ENCODE measurements around the gene PATL1. TPM values are rescaled to one million over a fixed set of nuclear protein-coding genes. Genes with fewer than 3 reads are reported as not detected.

The PATL1 gene
- polyA plus RNA-seq, 1 of the 3 experiments (the other 2 are of a cell fraction), result 20.5 TPM

DNA sequence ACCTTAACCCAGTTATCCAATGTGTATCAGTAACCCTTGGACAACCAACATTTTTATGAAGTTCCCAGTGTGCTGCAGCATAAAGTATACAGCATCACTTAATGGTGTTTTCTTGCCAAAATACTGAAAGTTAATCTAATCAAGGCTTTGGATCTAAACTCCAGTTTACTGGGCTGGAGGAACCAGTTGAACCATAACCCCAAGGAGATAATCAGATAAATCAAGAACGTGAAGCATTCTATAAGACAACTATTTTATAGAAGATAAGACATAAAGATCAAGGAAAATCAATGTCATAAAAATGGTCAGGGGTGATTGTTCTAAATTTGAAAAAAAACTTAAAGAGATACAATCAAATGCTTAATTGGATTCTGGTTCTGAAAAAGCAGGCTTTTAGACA, 51.0 kb downstream of the PATL1 start:
- ChIA-PET CTCF (no interaction called here), POLR2A (no interaction called here)
- TF ChIP-seq, protein P1, sequence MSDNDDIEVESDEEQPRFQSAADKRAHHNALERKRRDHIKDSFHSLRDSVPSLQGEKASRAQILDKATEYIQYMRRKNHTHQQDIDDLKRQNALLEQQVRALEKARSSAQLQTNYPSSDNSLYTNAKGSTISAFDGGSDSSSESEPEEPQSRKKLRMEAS (IDR thresholded peaks at IDR 0.05; ENCODE audit: low read depth), result no peak
- TF ChIP-seq, protein P2, sequence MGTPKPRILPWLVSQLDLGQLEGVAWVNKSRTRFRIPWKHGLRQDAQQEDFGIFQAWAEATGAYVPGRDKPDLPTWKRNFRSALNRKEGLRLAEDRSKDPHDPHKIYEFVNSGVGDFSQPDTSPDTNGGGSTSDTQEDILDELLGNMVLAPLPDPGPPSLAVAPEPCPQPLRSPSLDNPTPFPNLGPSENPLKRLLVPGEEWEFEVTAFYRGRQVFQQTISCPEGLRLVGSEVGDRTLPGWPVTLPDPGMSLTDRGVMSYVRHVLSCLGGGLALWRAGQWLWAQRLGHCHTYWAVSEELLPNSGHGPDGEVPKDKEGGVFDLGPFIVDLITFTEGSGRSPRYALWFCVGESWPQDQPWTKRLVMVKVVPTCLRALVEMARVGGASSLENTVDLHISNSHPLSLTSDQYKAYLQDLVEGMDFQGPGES (IDR thresholded peaks at IDR 0.05; ENCODE audit: low read depth, low read length), result no peak
- TF ChIP-seq, protein P3, sequence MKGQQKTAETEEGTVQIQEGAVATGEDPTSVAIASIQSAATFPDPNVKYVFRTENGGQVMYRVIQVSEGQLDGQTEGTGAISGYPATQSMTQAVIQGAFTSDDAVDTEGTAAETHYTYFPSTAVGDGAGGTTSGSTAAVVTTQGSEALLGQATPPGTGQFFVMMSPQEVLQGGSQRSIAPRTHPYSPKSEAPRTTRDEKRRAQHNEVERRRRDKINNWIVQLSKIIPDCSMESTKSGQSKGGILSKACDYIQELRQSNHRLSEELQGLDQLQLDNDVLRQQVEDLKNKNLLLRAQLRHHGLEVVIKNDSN (IDR thresholded peaks at IDR 0.05; ENCODE audit: borderline replicate concordance, low read depth), result no peak
- TF ChIP-seq NRF1 (IDR thresholded peaks at IDR 0.05; ENCODE audit: low read depth, low read length), result no peak
- TF ChIP-seq, protein P4, sequence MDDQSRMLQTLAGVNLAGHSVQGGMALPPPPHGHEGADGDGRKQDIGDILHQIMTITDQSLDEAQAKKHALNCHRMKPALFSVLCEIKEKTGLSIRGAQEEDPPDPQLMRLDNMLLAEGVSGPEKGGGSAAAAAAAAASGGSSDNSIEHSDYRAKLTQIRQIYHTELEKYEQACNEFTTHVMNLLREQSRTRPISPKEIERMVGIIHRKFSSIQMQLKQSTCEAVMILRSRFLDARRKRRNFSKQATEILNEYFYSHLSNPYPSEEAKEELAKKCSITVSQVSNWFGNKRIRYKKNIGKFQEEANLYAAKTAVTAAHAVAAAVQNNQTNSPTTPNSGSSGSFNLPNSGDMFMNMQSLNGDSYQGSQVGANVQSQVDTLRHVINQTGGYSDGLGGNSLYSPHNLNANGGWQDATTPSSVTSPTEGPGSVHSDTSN (IDR thresholded peaks at IDR 0.05), result no peak
- no peak for TF ChIP-seq RAD21 (IDR thresholded peaks at IDR 0.05; ENCODE audit: low read length)
- TF ChIP-seq MXI1 (IDR thresholded peaks at IDR 0.05; ENCODE audit: low read depth, low read length), result no peak
- no peak for TF ChIP-seq RFX5 (IDR thresholded peaks at IDR 0.05; ENCODE audit: low read length)
- TF ChIP-seq TCF12 (IDR thresholded peaks at IDR 0.05), result no peak
- no peak for TF ChIP-seq FOSL2 (IDR thresholded peaks at IDR 0.05; ENCODE audit: borderline replicate concordance, low read depth)
- no peak for TF ChIP-seq YY1 (IDR thresholded peaks at IDR 0.05; ENCODE audit: low read depth)
- no peak for TF ChIP-seq FOXM1 (IDR thresholded peaks at IDR 0.05; ENCODE audit: low read depth)
- no peak for TF ChIP-seq SIN3A (IDR thresholded peaks at IDR 0.05; ENCODE audit: borderline replicate concordance, low read depth, low read length)
- no peak for TF ChIP-seq SMC3 (IDR thresholded peaks at IDR 0.05; ENCODE audit: low read depth, low read length)
- 24% methylated on average over 1 of the region's 1 CpG for WGBS (ENCODE audit: low lambda C conversion rate)
- no peaks in the 10 kb centered on the region for H3K27me3 ChIP-seq (ENCODE audit: insufficient read depth)
- H3K36me3 ChIP-seq (replicated peaks in 1 of 2; ENCODE audit: control insufficient read depth in 1 of 2, insufficient read depth in 2 of 2, low read length in 1 of 2), result peaks cover 0 to 4% of the 10 kb centered on the region in 2 experiments
- H4K20me1 ChIP-seq (ENCODE audit: insufficient read depth), result peaks cover 22% of the 10 kb centered on the region
- DNase-seq, result no peak
- no peak overlapping the region; the same call in 1 of the 2 replicates for H3K9ac ChIP-seq
- no peaks in the 10 kb centered on the region for H3K9me2 ChIP-seq
- H3F3A ChIP-seq (replicated peaks; ENCODE audit: insufficient read depth), result no peaks in the 10 kb centered on the region
- H2AFZ ChIP-seq (ENCODE audit: low read depth), result peak overlapping the region; percentile 10; the same call in 1 of the 2 replicates
- peaks cover 12% of the 10 kb centered on the region in 2 experiments; a peak in 3 of 4 replicates for H3K4me1 ChIP-seq (ENCODE audit: control insufficient read depth in 1 of 2, insufficient read depth in 2 of 2, low read depth in 1 of 2, low read length in 1 of 2)
- H3K79me2 ChIP-seq (ENCODE audit: insufficient read depth), result peaks cover 23% of the 10 kb centered on the region
- H3K4me2 ChIP-seq, result no peak overlapping the region
- H3K9me3 ChIP-seq, result no peaks in the 10 kb centered on the region
- no peak overlapping the region for H3K27ac ChIP-seq (ENCODE audit: low read depth in 2 of 2, low read length in 1 of 2)
- no peak overlapping the region for H3K4me3 ChIP-seq (ENCODE audit: low read depth in 2 of 2, low read length in 1 of 2)

DNA sequence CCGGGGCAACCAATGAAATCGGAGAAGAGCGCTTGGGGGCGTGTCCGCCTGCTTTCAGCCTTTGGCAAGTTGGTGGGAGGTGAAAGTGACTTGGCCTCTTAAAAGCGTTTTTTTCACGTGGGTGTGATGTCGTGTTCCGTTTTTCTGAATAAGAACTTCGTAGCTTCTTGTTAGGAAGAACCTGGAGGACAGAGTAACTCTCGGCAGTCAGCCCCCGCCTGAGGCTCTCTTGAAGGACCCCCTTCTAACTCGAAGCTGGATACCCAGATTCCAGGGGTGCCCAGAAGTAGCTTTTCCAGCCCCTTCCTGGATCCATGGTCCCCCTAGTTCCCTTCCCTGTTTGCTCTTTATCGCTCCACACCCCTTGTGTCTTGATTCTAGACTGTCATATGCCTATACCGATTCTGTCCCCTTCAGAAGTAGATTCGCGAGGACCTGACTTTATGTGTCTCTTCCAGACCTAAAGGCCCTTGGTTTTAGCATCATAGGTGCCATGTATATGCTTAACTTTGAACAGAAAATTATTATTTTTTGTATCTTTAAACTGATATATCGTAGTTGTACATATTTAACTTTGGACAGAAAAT, 52.3 kb downstream of the PATL1 start:
- Histone ChIP-seq H3K4me3 (ENCODE audit: low read depth in 2 of 2, low read length in 1 of 2) (peak overlapping the region; percentile 59 to 61), H3K4me1 (ENCODE audit: control insufficient read depth in 1 of 2, insufficient read depth in 2 of 2, low read depth in 1 of 2, low read length in 1 of 2) (peaks cover 12 to 22% of the 10 kb centered on the region in 2 experiments; a peak in 3 of 4 replicates), H3K36me3 (replicated peaks in 1 of 2; ENCODE audit: control insufficient read depth in 1 of 2, insufficient read depth in 2 of 2, low read length in 1 of 2) (peaks cover under 1 to 13% of the 10 kb centered on the region in 2 experiments), H3K9ac (peak overlapping the region; percentile 58), H2AFZ (ENCODE audit: low read depth) (peak overlapping the region; percentile 92), H3K4me2 (peak overlapping the region; percentile 81), H3K79me2 (ENCODE audit: insufficient read depth) (peaks cover 37% of the 10 kb centered on the region), H3F3A (replicated peaks; ENCODE audit: insufficient read depth) (no peaks in the 10 kb centered on the region), H4K20me1 (ENCODE audit: insufficient read depth) (peaks cover 34% of the 10 kb centered on the region), H3K27ac (ENCODE audit: low read depth in 2 of 2, low read length in 1 of 2) (peak overlapping the region; percentile 69 to 83), H3K27me3 (ENCODE audit: insufficient read depth) (no peaks in the 10 kb centered on the region), H3K9me3 (no peaks in the 10 kb centered on the region), H3K9me2 (no peaks in the 10 kb centered on the region)
- ChIA-PET CTCF (interaction anchor here (0.9 kb wide), 1 partner anchor 139 kb away, joined by 3 read pairs; the partner anchor contains the start of gene STX3), POLR2A (interaction anchor here (1.7 kb wide), 1 partner anchor 50 kb away, joined by 5 read pairs; no protein-coding TSS in a partner anchor)
- no peak for DNase-seq
- 18% methylated on average over 8 of the region's 18 CpGs for WGBS (ENCODE audit: low lambda C conversion rate)
- TF ChIP-seq EZH2phosphoT487 (IDR thresholded peaks at IDR 0.05; ENCODE audit: borderline replicate concordance, low read depth) (no peak), POLR2AphosphoS5 (IDR thresholded peaks at IDR 0.05; ENCODE audit: low read depth, low read length) (peak; percentile 75), TAF1 (IDR thresholded peaks at IDR 0.05; ENCODE audit: borderline replicate concordance, low read depth, low read length) (0 out of 2 replicates have a peak, but pooled peaks have one; percentile 31), GABPA (IDR thresholded peaks at IDR 0.05; ENCODE audit: low read depth) (no peak), MXI1 (IDR thresholded peaks at IDR 0.05; ENCODE audit: low read depth, low read length) (peak; percentile 87), CHD2 (IDR thresholded peaks at IDR 0.05; ENCODE audit: low read length, partially characterized antibody) (no peak), NRF1 (IDR thresholded peaks at IDR 0.05; ENCODE audit: low read depth, low read length) (no peak), TEAD4 (IDR thresholded peaks at IDR 0.05; ENCODE audit: borderline replicate concordance, insufficient read depth) (no peak), ELF1 (IDR thresholded peaks at IDR 0.05) (no peak), FOXJ3 (CRISPR knock-in tag; IDR thresholded peaks at IDR 0.05) (no peak)
- TF ChIP-seq, protein P5, sequence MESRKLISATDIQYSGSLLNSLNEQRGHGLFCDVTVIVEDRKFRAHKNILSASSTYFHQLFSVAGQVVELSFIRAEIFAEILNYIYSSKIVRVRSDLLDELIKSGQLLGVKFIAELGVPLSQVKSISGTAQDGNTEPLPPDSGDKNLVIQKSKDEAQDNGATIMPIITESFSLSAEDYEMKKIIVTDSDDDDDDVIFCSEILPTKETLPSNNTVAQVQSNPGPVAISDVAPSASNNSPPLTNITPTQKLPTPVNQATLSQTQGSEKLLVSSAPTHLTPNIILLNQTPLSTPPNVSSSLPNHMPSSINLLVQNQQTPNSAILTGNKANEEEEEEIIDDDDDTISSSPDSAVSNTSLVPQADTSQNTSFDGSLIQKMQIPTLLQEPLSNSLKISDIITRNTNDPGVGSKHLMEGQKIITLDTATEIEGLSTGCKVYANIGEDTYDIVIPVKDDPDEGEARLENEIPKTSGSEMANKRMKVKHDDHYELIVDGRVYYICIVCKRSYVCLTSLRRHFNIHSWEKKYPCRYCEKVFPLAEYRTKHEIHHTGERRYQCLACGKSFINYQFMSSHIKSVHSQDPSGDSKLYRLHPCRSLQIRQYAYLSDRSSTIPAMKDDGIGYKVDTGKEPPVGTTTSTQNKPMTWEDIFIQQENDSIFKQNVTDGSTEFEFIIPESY (IDR thresholded peaks at IDR 0.05; ENCODE audit: borderline replicate concordance, low read depth), result no peak

Data from SK-N-SH (cell line).